Suprapubic skin (tissue), 4 donors: Measurements from ENCODE around the gene KRR1. TPM values are rescaled to one million over a fixed set of nuclear protein-coding genes. Genes with fewer than 3 reads are reported as not detected.

Experiments used
- total RNA-seq, 4 donors: library from RNA; depleted of rRNA; stranded (reverse); fragments of >200 nt; gene quantifications; one replicate each; pipeline ENCODE4 v1.1.0, GENCODE V29; 2016

Gene KRR1
- total RNA-seq, 4 donors from 2014 or later = 34.6 to 56.5 (median 39.1) TPM

Other genes with a start within 250 kb of the KRR1 start
- 10 to 100 TPM in 2 of 4 donors, 1 to 10 TPM in 2; 2.6 to 19.4 (median 8.4) TPM for gene CAPS2, start 181.3 kb downstream of the KRR1 start, total RNA-seq
- gene GLIPR1L1, start 176.9 kb downstream of the KRR1 start, total RNA-seq = not detected
- gene GLIPR1L2, start 120.5 kb downstream of the KRR1 start, total RNA-seq = 1 to 10 TPM in 3 of 4 donors, under 1 TPM in 1; 0.60 to 3.1 (median 2.3) TPM
- 1 to 10 TPM; 1.8 to 6.7 (median 4.4) TPM for gene GLIPR1, start 30.9 kb downstream of the KRR1 start, total RNA-seq